Tibial artery (tissue), 4 donors: ENCODE measurements around the gene RCC1.

Source experiments
- DNase-seq, 2 donors: peaks; one replicate each; pipeline ENCODE4 v3.0.0-alpha.2; 2019
- H3K27ac ChIP-seq, 2 donors: fragments of 200-600 bp; sonication (generic) in 1 of 2; 1 replicate in 1 of 2; 2 replicates in 1 of 2; pipeline ENCODE4 v1.5.1; 2018 to 2019; ENCODE audit warnings: mild to moderate bottlenecking in 1 of 2
- H3K27me3 ChIP-seq, 2 donors: fragments of 200-600 bp; sonication (generic) in 1 of 2; one replicate each; pipeline versions ENCODE4 v1.5.1 to v1.6.0; 2016 to 2019
- H3K36me3 ChIP-seq, 3 donors: fragments of 200-600 bp; sonication (generic) in 2 of 3; one replicate each; pipeline ENCODE4 v1.5.1; 2016 to 2019; ENCODE audit warnings: mild to moderate bottlenecking in 2 of 3
- H3K4me1 ChIP-seq, 4 donors: fragments of 200-600 bp; sonication (generic) in 2 of 4; 1 replicate in 3 of 4; 2 replicates in 1 of 4; pipeline ENCODE4 v1.5.1; 2016 to 2019
- H3K4me3 ChIP-seq, 2 donors: fragments of 200-600 bp; sonication (generic) in 1 of 2; 1 replicate in 1 of 2; 2 replicates in 1 of 2; pipeline ENCODE4 v1.5.1; 2018 to 2019; ENCODE audit warnings: mild to moderate bottlenecking in 2 of 2
- H3K9me3 ChIP-seq, 3 donors: fragments of 200-600 bp; sonication (generic) in 1 of 3; one replicate each; pipeline ENCODE4 v1.5.1; 2016 to 2019
- CTCF ChIP-seq, 2 experiments: fragments of 200-600 bp in 1 of 2; fragments of 450-650 bp in 1 of 2; IDR thresholded peaks; one replicate each; pipeline ENCODE4 v1.5.1; 2017 to 2019; ENCODE audit warnings: antibody characterized with exemption in 2 of 2, mild to moderate bottlenecking in 1 of 2, moderate library complexity in 1 of 2
- intact Hi-C: fragments of 100-400 bp; cut with DNase I; formaldehyde crosslinking; loops from one replicate; pipeline ENCODE4 v1.15.0; 2023; ENCODE audit warnings: low total_unique reads

Gene RCC1

GRCh38 chr1:28526886-28527285 is 21.0 kb downstream of the RCC1 start:
- peaks cover 0 to 19% (median 0%) of the 10 kb centered on the region in 3 donors for H3K36me3 ChIP-seq
- no peak overlapping the region for H3K27ac ChIP-seq
- H3K4me3 ChIP-seq: no peak overlapping the region
- DNase-seq: no peak
- H3K9me3 ChIP-seq: no peaks in the 10 kb centered on the region
- no peaks in the 10 kb centered on the region for H3K27me3 ChIP-seq
- no peak for TF ChIP-seq CTCF (IDR thresholded peaks at IDR 0.05)
- intact Hi-C loops: no loop called here
- no peaks in the 10 kb centered on the region for H3K4me1 ChIP-seq

- TF ChIP-seq CTCF (IDR thresholded peaks at IDR 0.05): no peak
- intact Hi-C loops: no loop called here
- peaks cover 0 to 36% (median 0%) of the 10 kb centered on the region in 3 donors for H3K36me3 ChIP-seq
- no peaks in the 10 kb centered on the region for H3K27me3 ChIP-seq
- H3K27ac ChIP-seq: no peak overlapping the region
- H3K4me1 ChIP-seq: no peaks in the 10 kb centered on the region
- DNase-seq: no peak
- no peak overlapping the region for H3K4me3 ChIP-seq
- H3K9me3 ChIP-seq: no peaks in the 10 kb centered on the region
Measured at GRCh38 chr1:28530456-28530855, 24.6 kb downstream of the RCC1 start.

- Histone ChIP-seq H3K4me1 (no peaks in the 10 kb centered on the region), H3K27me3 (no peaks in the 10 kb centered on the region), H3K27ac (no peak overlapping the region), H3K36me3 (peaks cover 0 to 63% (median 0%) of the 10 kb centered on the region in 3 donors), H3K4me3 (no peak overlapping the region), H3K9me3 (no peaks in the 10 kb centered on the region)
- no peak for DNase-seq
- TF ChIP-seq CTCF (IDR thresholded peaks at IDR 0.05): no peak
- intact Hi-C loops: no loop called here
Measured at GRCh38 chr1:28534671-28535070, 28.8 kb downstream of the RCC1 start.

- peaks cover 0 to 61% (median 0%) of the 10 kb centered on the region in 3 donors for H3K36me3 ChIP-seq
- intact Hi-C loops: no loop called here
Measured at GRCh38 chr1:28535180-28535579, 29.3 kb downstream of the RCC1 start.

GRCh38 chr1:28537457-28538199 is 31.8 kb downstream of the RCC1 start:
- no peak for TF ChIP-seq CTCF (IDR thresholded peaks at IDR 0.05)
- peaks cover 0 to 37% (median 0%) of the 10 kb centered on the region in 3 donors for H3K36me3 ChIP-seq
- no peak overlapping the region for H3K4me3 ChIP-seq
- DNase-seq: no peak
- intact Hi-C loops: no loop called here
- H3K27me3 ChIP-seq: no peaks in the 10 kb centered on the region
- no peaks in the 10 kb centered on the region for H3K9me3 ChIP-seq
- no peaks in the 10 kb centered on the region for H3K4me1 ChIP-seq
- no peak overlapping the region for H3K27ac ChIP-seq

More at GRCh38 chr1:28535180-28535579, 29.3 kb downstream of the RCC1 start:
- Histone ChIP-seq H3K27me3 (no peaks in the 10 kb centered on the region), H3K27ac (no peak overlapping the region), H3K4me1 (no peaks in the 10 kb centered on the region), H3K4me3 (no peak overlapping the region), H3K9me3 (no peaks in the 10 kb centered on the region)
- TF ChIP-seq CTCF (IDR thresholded peaks at IDR 0.05): no peak
- no peak for DNase-seq
